Omental fat pad (tissue), 4 donors: ENCODE measurements around the gene ASB1. TPM values are rescaled to one million over a fixed set of nuclear protein-coding genes. Genes with fewer than 3 reads are reported as not detected.

Experiments used
- ATAC-seq: fragments of 150-250 bp; one replicate; pipeline ENCODE4 v1.9.1; 2016; ENCODE audit warnings: mild to moderate bottlenecking, moderate library complexity; ENCODE audit not compliant: low FRiP score
- DNase-seq: peaks from one replicate; pipeline ENCODE4 v3.0.0-alpha.2; 2019; ENCODE audit warnings: low spot score
- total RNA-seq, 4 donors: library from RNA; depleted of rRNA; stranded (reverse); fragments of >200 nt; gene quantifications; one replicate each; pipeline ENCODE4 v1.1.0, GENCODE V29; 2016
- TF ChIP-seq, protein P1 (sequence below), 3 donors: fragments of 450-650 bp; IDR thresholded peaks; one replicate each; pipeline ENCODE4 v1.5.1; 2016 to 2017; ENCODE audit warnings: antibody characterized with exemption in 3 of 3, mild to moderate bottlenecking in 3 of 3, moderate library complexity in 2 of 3

The ASB1 gene
- total RNA-seq, 4 donors from 2014 or later = 12.9 to 23.4 (median 14.4) TPM

GRCh38 chr2:238478216-238478615, 51.5 kb downstream of the ASB1 start:
- DNase-seq (no peak), ATAC-seq (no peak)
- TF ChIP-seq, protein P1, sequence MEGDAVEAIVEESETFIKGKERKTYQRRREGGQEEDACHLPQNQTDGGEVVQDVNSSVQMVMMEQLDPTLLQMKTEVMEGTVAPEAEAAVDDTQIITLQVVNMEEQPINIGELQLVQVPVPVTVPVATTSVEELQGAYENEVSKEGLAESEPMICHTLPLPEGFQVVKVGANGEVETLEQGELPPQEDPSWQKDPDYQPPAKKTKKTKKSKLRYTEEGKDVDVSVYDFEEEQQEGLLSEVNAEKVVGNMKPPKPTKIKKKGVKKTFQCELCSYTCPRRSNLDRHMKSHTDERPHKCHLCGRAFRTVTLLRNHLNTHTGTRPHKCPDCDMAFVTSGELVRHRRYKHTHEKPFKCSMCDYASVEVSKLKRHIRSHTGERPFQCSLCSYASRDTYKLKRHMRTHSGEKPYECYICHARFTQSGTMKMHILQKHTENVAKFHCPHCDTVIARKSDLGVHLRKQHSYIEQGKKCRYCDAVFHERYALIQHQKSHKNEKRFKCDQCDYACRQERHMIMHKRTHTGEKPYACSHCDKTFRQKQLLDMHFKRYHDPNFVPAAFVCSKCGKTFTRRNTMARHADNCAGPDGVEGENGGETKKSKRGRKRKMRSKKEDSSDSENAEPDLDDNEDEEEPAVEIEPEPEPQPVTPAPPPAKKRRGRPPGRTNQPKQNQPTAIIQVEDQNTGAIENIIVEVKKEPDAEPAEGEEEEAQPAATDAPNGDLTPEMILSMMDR (IDR thresholded peaks at IDR 0.05) = no peak

DNA sequence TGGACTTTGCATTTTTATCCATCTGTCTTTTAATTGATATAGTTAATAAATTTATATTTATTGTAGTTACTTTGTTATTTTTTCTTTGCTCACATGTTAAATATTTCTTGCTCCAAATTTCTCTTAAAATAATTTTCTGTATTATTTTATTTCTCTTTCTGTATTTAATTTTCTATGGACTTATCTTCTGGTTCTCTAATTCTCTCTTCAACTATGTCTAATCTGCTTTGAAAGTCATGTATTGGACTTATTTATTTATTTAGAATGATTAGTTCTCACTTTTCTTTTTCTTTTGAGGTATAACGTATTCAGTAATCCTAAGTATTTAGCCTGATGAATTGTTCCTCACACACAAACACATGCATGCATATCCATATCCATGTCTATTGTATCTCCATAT, 53.1 kb downstream of the ASB1 start:
- DNase-seq (no peak), ATAC-seq (no peak)
- TF ChIP-seq, protein P1 (IDR thresholded peaks at IDR 0.05) = no peak

GRCh38 chr2:238483021-238483420, 56.3 kb downstream of the ASB1 start:
- TF ChIP-seq, protein P1 (IDR thresholded peaks at IDR 0.05) = no peak
- DNase-seq = no peak
- no peak for ATAC-seq

- TF ChIP-seq, protein P1 (IDR thresholded peaks at IDR 0.05) = no peak
- ATAC-seq (no peak), DNase-seq (no peak)
These were observed 56.9 kb downstream of the ASB1 start for GRCh38 chr2:238483656-238484055.

GRCh38 chr2:238484522-238485452, 58.1 kb downstream of the ASB1 start:
- TF ChIP-seq, protein P1 (IDR thresholded peaks at IDR 0.05) = no peak
- no peak for ATAC-seq
- no peak for DNase-seq

- ATAC-seq (no peak), DNase-seq (no peak)
- TF ChIP-seq, protein P1 (IDR thresholded peaks at IDR 0.05) = no peak
These were observed 59.6 kb downstream of the ASB1 start for GRCh38 chr2:238486123-238486848.
